Glomerular endothelial cell (primary cell): ENCODE results near the gene DHX34. TPM values are rescaled to one million over a fixed set of nuclear protein-coding genes. Genes with fewer than 3 reads are reported as not detected.

Experiments
- total RNA-seq: library from RNA; depleted of rRNA; stranded (reverse); fragments of >200 nt; gene quantifications from 2 replicates; pipeline ENCODE4 v1.2.3, GENCODE V29; 2015

Gene DHX34
- total RNA-seq, 1 donor from 2014 or later = 21.6 TPM

Other genes starting within 250 kb of the DHX34 start
- 24.1 and 35.4 TPM in 2 replicates for gene ZC3H4, start 235.5 kb upstream of the DHX34 start, total RNA-seq
- gene SAE1, start 218.5 kb upstream of the DHX34 start, total RNA-seq = 121 and 124 TPM in 2 replicates
- 29.9 and 45.6 TPM in 2 replicates for gene BBC3, start 118.1 kb upstream of the DHX34 start, total RNA-seq
- 10.0 and 19.9 TPM in 2 replicates for gene CCDC9, start 92.8 kb upstream of the DHX34 start, total RNA-seq
- gene INAFM1, start 74.4 kb upstream of the DHX34 start, total RNA-seq = 1.6 and 5.0 TPM in 2 replicates
- not detected in 2 replicates for gene C5AR1, start 39.5 kb upstream of the DHX34 start, total RNA-seq
- under 0.01 TPM in 2 replicates for gene C5AR2, start 17.1 kb upstream of the DHX34 start, total RNA-seq
- 0.63 and 1.6 TPM in 2 replicates for gene MEIS3, start 70.2 kb downstream of the DHX34 start, total RNA-seq
- gene SLC8A2, start 122.6 kb downstream of the DHX34 start, total RNA-seq = not detected in 2 replicates
- gene KPTN, start 134.9 kb downstream of the DHX34 start, total RNA-seq = 8.8 and 11.1 TPM in 2 replicates
- gene NAPA, start 165.7 kb downstream of the DHX34 start, total RNA-seq = 143 and 156 TPM in 2 replicates
- gene ZNF541, start 223.8 kb downstream of the DHX34 start, total RNA-seq = not detected in 2 replicates